K562 (cell line): ENCODE results near the gene RABEPK. TPM values are rescaled to one million over a fixed set of nuclear protein-coding genes. Genes with fewer than 3 reads are reported as not detected.

ENCODE experiments used
- ATAC-seq: fragments of 200-7000 bp; cut with Tn5 transposase; 3 replicates; pipeline ENCODE4 v1.9.1; 2020; ENCODE audit warnings: moderate library complexity
- BruUV-seq: library from RNA; stranded (reverse); fragments of 400-500 nt; replicated peaks from 2 replicates; lab custom pipeline; 2021; lab: Mats Ljungman, UMichigan
- CTCF ChIA-PET: fragments of 300-600 bp; formaldehyde crosslinking; extraction: SDS; loops from one replicate; lab custom pipeline; 2021; ENCODE audit warnings: low intra/inter-chr PET ratio; lab: Yijun Ruan, JAX
- POLR2A ChIA-PET: fragments of 300-600, 350-650 bp; sonication (Branson Sonifier 250); formaldehyde crosslinking; extraction: SDS; loops from one replicate; lab custom pipeline; 2021; ENCODE audit warnings: antibody characterized with exemption, inconsistent platforms; lab: Yijun Ruan, JAX
- DNase-seq, 4 experiments: peaks; one replicate each; pipeline versions ENCODE4 v3.0.0 to v3.0.0-alpha.2; 2011 to 2018; ENCODE audit warnings: low spot score in 3 of 4, mixed read lengths in 3 of 4; ENCODE audit errors: extremely low read depth in 1 of 4
- FAIRE-seq: peaks from 2 replicates; lab custom pipeline; 2011; peaks lifted over from hg19 to GRCh38; lab: Jason Lieb, UNC
- H2AFZ ChIP-seq: 2 replicates; pipeline ENCODE4 v1.6.0; 2011; ENCODE audit warnings: low read depth, low read length, control low read depth, inconsistent platforms
- H3K27ac ChIP-seq: fragments of 200-600 bp; 3 replicates; pipeline ENCODE4 v1.8.0; 2011; ENCODE audit warnings: low read depth, mild to moderate bottlenecking, control low read depth, inconsistent platforms, low read length, moderate library complexity, mixed read lengths; ENCODE audit errors: extremely low read depth
- H3K27me3 ChIP-seq, 2 experiments: fragments of 300-600 bp in 1 of 2; 2 replicates in 1 of 2; 3 replicates in 1 of 2; pipeline versions ENCODE4 v1.6.0 to v1.8.0; 2011; ENCODE audit warnings: inconsistent platforms in 2 of 2, low read length in 2 of 2, mild to moderate bottlenecking in 1 of 2, mixed read lengths in 1 of 2, moderate library complexity in 1 of 2; ENCODE audit not compliant: control insufficient read depth in 2 of 2, insufficient read depth in 2 of 2
- H3K36me3 ChIP-seq: fragments of 300-600 bp; 3 replicates; pipeline ENCODE4 v1.8.0; 2011; ENCODE audit warnings: mild to moderate bottlenecking, low read length, inconsistent platforms; ENCODE audit not compliant: control insufficient read depth, insufficient read depth
- H3K4me1 ChIP-seq, 2 experiments: fragments of 200-600 bp in 1 of 2; replicated peaks in 1 of 2; 2 replicates in 1 of 2; 3 replicates in 1 of 2; pipeline versions ENCODE4 v1.5.1 to v1.8.0; 2011; ENCODE audit warnings: inconsistent platforms in 2 of 2, low read length in 2 of 2, mild to moderate bottlenecking in 1 of 2, mixed read lengths in 1 of 2, moderate library complexity in 1 of 2; ENCODE audit not compliant: control insufficient read depth in 2 of 2, insufficient read depth in 2 of 2
- H3K4me2 ChIP-seq: 2 replicates; pipeline ENCODE4 v1.6.1; 2011; ENCODE audit warnings: low read length, control low read depth, inconsistent platforms, mixed read lengths; ENCODE audit not compliant: insufficient read depth
- H3K4me3 ChIP-seq: fragments of 200-600 bp; sonication (generic), shearing (Covaris generic); 2 replicates; pipeline ENCODE4 v1.5.1; 2016; ENCODE audit warnings: control low read depth, inconsistent platforms
- H3K79me2 ChIP-seq: fragments of 200-600 bp; 3 replicates; pipeline ENCODE4 v1.8.0; 2011; ENCODE audit warnings: low read length, inconsistent platforms; ENCODE audit not compliant: control insufficient read depth, insufficient read depth
- H3K9ac ChIP-seq, 2 experiments: 2 replicates each; pipeline versions ENCODE4 v1.6.0 to v1.6.1; 2011; ENCODE audit warnings: low read depth in 2 of 2, low read length in 2 of 2, control low read depth in 1 of 2, inconsistent platforms in 1 of 2, mild to moderate bottlenecking in 1 of 2, mixed read lengths in 1 of 2; ENCODE audit not compliant: insufficient read depth in 1 of 2
- H3K9me1 ChIP-seq: one replicate; pipeline ENCODE4 v1.6.0; 2011; ENCODE audit warnings: inconsistent platforms, mild to moderate bottlenecking, low read length, moderate library complexity; ENCODE audit not compliant: control insufficient read depth, insufficient read depth
- H3K9me3 ChIP-seq: replicated peaks from 2 replicates; pipeline ENCODE4 v1.5.1; 2011; ENCODE audit warnings: low read depth, low read length, inconsistent platforms; ENCODE audit not compliant: control insufficient read depth, insufficient read depth
- H4K20me1 ChIP-seq: replicated peaks from 2 replicates; pipeline ENCODE4 v1.6.1; 2011; ENCODE audit warnings: low read length, inconsistent platforms, mixed read lengths; ENCODE audit not compliant: control insufficient read depth, insufficient read depth
- NFXL1 ChIP-seq: fragments of 450-650 bp; formaldehyde crosslinking; IDR thresholded peaks from 2 replicates; pipeline ENCODE4 v1.4.0; 2021; ENCODE audit warnings: mild to moderate bottlenecking
- SIN3A ChIP-seq, 2 experiments: fragments of 150-350 bp in 1 of 2; IDR thresholded peaks; 2 replicates each; pipeline ENCODE4 v1.6.1; 2011 to 2016; ENCODE audit warnings: borderline replicate concordance in 2 of 2, low read depth in 2 of 2, low read length in 2 of 2, mild to moderate bottlenecking in 2 of 2, moderate library complexity in 2 of 2; ENCODE audit not compliant: control insufficient read depth in 1 of 2
- SMAD1 ChIP-seq: fragments of 150-350 bp; IDR thresholded peaks from 2 replicates; pipeline ENCODE4 v1.6.1; 2014; ENCODE audit warnings: low read length, low read depth; ENCODE audit not compliant: partially characterized antibody
- TEAD4 ChIP-seq, 2 experiments: sonication (generic) in 1 of 2; formaldehyde crosslinking in 1 of 2; IDR thresholded peaks; 2 replicates each; pipeline versions ENCODE4 v1.6.1 to v1.8.0; 2012 to 2022; ENCODE audit warnings: borderline replicate concordance in 1 of 2, inconsistent platforms in 1 of 2, low read length in 1 of 2, mild to moderate bottlenecking in 1 of 2, missing genetic modification reagents in 1 of 2
- ZBED1 ChIP-seq: IDR thresholded peaks from 2 replicates; pipeline ENCODE4 v1.6.1; 2014
- WGBS: fragments of 100-300 bp; shearing (Covaris generic); methylation state at CpG from one replicate; pipeline ENCODE4 v1.1.6; 2016; ENCODE audit warnings: low coverage, mixed read lengths; ENCODE audit not compliant: insufficient coverage; ENCODE audit errors: missing lambda C conversion rate; 5-methylcytosine and 5-hydroxymethylcytosine counted together
- in situ Hi-C: fragments of 300-500 bp; cut with MboI; formaldehyde crosslinking; loops from 4 replicates; pipeline ENCODE4 v1.15.0; 2018; ENCODE audit warnings: inconsistent platforms, mixed read lengths
- intact Hi-C: fragments of 100-400 bp; cut with micrococcal nuclease; formaldehyde crosslinking; loops from 2 replicates; pipeline ENCODE4 v1.14.2; 2022
- polyA plus RNA-seq, 8 experiments: library from polyadenylated mRNA; depleted of rRNA in 4 of 8; stranded (reverse) in 5 of 8; unstranded in 3 of 8; fragments of >200 nt; fragmentation: Nextera tagmentation in 2 of 8; fragmentation: Illumina TruSeq in 1 of 8; extraction: Ambion mirVana in 2 of 8; extraction: Trizol in 1 of 8; gene quantifications; 2 replicates each; pipeline versions ENCODE4 v1.2.1 to v1.2.3, GENCODE V29; 2011 to 2014; ENCODE audit warnings: inconsistent platforms in 1 of 8, missing spikeins in 1 of 8
- total RNA-seq, 7 experiments: library from RNA; depleted of rRNA in 6 of 7; stranded (reverse); fragments of >200 nt in 6 of 7; fragmentation: Illumina TruSeq in 2 of 7; extraction: Trizol in 2 of 7; gene quantifications; 2 replicates each; pipeline versions ENCODE4 v1.2.1 to v1.2.3, GENCODE V29; 2011 to 2021; ENCODE audit warnings: low replicate concordance in 1 of 7
- TF ChIP-seq, protein P1 (sequence below): fragments of 450-650 bp; formaldehyde crosslinking; conservative IDR thresholded peaks from 2 replicates; pipeline ENCODE4 v1.4.0; 2022; ENCODE audit warnings: mild to moderate bottlenecking, missing genetic modification characterization
- TF ChIP-seq, protein P2 (sequence below): fragments of 450-650 bp; IDR thresholded peaks from one replicate; pipeline ENCODE4 v1.6.1; 2018; ENCODE audit warnings: mild to moderate bottlenecking, moderate library complexity; ENCODE audit not compliant: partially characterized antibody
- TF ChIP-seq, protein P3 (sequence below): fragments of 450-650 bp; IDR thresholded peaks from 2 replicates; pipeline ENCODE4 v1.6.1; 2016; ENCODE audit warnings: low read depth

The RABEPK gene
- total and polyA plus RNA-seq, 9 of the 15 experiments (the other 6 are each of a cell fraction or from before 2014, with no cell fraction given), result 38.3 to 113 (median 52.8) TPM

DNA sequence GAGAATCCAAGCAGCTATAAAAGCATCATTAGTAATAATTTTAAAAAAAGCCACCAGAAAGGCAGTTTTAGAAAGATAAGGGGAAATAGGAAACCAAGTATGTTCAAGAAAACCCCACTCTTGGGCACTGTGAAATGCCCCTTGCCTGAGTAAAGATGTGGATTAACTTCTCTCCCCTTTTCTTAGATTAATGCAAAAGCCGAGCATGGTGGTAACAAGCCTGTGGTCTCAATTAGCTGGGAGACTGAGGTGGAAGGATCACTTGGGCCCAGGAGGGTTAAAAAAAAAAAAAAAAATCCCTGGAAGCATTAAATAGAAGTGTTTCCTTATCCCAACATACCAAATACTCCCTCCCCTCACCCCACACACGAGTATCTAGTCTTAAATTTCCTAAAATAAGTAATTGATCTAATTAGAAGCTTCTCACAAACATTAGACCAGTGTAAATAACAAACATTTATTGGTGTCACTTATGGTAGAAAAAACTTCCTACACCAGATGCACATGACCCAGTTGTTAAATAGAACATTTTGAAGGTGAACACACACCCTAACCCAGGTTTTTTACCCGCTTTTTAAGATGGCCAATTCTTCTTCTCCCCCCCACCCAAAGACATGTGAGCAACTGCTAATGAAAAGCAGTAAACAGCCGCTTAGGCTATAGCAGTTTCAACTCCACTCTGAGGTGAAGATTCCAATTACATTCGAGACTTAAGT is 35.6 kb downstream of the RABEPK start:
- no peaks in the 10 kb centered on the region; a peak in 1 of 5 replicates for H3K27me3 ChIP-seq
- H3K4me1 ChIP-seq, result peaks cover 8 to 15% of the 10 kb centered on the region in 2 experiments; a peak in 3 of 5 replicates
- H3K36me3 ChIP-seq, result peaks cover 80% of the 10 kb centered on the region
- H3K9me3 ChIP-seq, result no peaks in the 10 kb centered on the region
- intact Hi-C loops, result no loop called here
- ChIA-PET POLR2A (interaction anchor here (0.6 to 6.2 kb wide), 16 partner anchors 10 to 136 kb away, joined by 3 to 75 read pairs (median 4); partner anchors contain the start of gene GAPVD1), CTCF (no interaction called here)
- no peak for DNase-seq
- in situ Hi-C loops, result no loop called here
- H3K27ac ChIP-seq, result no peak overlapping the region; the same call in 2 of the 3 replicates
- no peak overlapping the region for H3K9ac ChIP-seq
- ATAC-seq, result peak; percentile 0
- no peaks in the 10 kb centered on the region for H3K9me1 ChIP-seq
- peaks cover 63% of the 10 kb centered on the region for H4K20me1 ChIP-seq
- H2AFZ ChIP-seq, result no peak overlapping the region
- no TSS peak for BruUV-seq
- H3K4me3 ChIP-seq, result peak overlapping the region; percentile 92; the same call in 1 of the 2 replicates
- no peak for FAIRE-seq
- peak overlapping the region; percentile 97 for H3K4me2 ChIP-seq
- 47% methylated on average over 5 of the region's 5 CpGs for WGBS
- peaks cover 57% of the 10 kb centered on the region for H3K79me2 ChIP-seq
- TF ChIP-seq, protein P1, sequence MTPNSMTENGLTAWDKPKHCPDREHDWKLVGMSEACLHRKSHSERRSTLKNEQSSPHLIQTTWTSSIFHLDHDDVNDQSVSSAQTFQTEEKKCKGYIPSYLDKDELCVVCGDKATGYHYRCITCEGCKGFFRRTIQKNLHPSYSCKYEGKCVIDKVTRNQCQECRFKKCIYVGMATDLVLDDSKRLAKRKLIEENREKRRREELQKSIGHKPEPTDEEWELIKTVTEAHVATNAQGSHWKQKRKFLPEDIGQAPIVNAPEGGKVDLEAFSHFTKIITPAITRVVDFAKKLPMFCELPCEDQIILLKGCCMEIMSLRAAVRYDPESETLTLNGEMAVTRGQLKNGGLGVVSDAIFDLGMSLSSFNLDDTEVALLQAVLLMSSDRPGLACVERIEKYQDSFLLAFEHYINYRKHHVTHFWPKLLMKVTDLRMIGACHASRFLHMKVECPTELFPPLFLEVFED, result 0 out of 2 replicates have a peak, but pooled peaks have one; percentile 9
- TF ChIP-seq, protein P2, sequence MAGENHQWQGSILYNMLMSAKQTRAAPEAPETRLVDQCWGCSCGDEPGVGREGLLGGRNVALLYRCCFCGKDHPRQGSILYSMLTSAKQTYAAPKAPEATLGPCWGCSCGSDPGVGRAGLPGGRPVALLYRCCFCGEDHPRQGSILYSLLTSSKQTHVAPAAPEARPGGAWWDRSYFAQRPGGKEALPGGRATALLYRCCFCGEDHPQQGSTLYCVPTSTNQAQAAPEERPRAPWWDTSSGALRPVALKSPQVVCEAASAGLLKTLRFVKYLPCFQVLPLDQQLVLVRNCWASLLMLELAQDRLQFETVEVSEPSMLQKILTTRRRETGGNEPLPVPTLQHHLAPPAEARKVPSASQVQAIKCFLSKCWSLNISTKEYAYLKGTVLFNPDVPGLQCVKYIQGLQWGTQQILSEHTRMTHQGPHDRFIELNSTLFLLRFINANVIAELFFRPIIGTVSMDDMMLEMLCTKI, result no peak
- TF ChIP-seq NFXL1 (CRISPR knock-in tag) (0 out of 2 replicates have a peak, but pooled peaks have one; percentile 7), ZBED1 (peak; percentile 96; the same call in 1 of the 2 replicates), TEAD4 (IDR thresholded peaks at IDR 0.05; ENCODE audit: low read length) (peak; percentile 13; the same call in 1 of the 2 replicates), TEAD4 (CRISPR knock-in tag; IDR thresholded peaks at IDR 0.05; ENCODE audit: borderline replicate concordance) (no peak), SIN3A (IDR thresholded peaks at IDR 0.05; ENCODE audit: borderline replicate concordance in 2 of 2, control insufficient read depth in 1 of 2, low read depth in 2 of 2, low read length in 2 of 2) (peak in 1 of 2 experiments; percentile 87; a peak in 1 of 4 replicates), SMAD1 (peak; percentile 51)
- TF ChIP-seq, protein P3, sequence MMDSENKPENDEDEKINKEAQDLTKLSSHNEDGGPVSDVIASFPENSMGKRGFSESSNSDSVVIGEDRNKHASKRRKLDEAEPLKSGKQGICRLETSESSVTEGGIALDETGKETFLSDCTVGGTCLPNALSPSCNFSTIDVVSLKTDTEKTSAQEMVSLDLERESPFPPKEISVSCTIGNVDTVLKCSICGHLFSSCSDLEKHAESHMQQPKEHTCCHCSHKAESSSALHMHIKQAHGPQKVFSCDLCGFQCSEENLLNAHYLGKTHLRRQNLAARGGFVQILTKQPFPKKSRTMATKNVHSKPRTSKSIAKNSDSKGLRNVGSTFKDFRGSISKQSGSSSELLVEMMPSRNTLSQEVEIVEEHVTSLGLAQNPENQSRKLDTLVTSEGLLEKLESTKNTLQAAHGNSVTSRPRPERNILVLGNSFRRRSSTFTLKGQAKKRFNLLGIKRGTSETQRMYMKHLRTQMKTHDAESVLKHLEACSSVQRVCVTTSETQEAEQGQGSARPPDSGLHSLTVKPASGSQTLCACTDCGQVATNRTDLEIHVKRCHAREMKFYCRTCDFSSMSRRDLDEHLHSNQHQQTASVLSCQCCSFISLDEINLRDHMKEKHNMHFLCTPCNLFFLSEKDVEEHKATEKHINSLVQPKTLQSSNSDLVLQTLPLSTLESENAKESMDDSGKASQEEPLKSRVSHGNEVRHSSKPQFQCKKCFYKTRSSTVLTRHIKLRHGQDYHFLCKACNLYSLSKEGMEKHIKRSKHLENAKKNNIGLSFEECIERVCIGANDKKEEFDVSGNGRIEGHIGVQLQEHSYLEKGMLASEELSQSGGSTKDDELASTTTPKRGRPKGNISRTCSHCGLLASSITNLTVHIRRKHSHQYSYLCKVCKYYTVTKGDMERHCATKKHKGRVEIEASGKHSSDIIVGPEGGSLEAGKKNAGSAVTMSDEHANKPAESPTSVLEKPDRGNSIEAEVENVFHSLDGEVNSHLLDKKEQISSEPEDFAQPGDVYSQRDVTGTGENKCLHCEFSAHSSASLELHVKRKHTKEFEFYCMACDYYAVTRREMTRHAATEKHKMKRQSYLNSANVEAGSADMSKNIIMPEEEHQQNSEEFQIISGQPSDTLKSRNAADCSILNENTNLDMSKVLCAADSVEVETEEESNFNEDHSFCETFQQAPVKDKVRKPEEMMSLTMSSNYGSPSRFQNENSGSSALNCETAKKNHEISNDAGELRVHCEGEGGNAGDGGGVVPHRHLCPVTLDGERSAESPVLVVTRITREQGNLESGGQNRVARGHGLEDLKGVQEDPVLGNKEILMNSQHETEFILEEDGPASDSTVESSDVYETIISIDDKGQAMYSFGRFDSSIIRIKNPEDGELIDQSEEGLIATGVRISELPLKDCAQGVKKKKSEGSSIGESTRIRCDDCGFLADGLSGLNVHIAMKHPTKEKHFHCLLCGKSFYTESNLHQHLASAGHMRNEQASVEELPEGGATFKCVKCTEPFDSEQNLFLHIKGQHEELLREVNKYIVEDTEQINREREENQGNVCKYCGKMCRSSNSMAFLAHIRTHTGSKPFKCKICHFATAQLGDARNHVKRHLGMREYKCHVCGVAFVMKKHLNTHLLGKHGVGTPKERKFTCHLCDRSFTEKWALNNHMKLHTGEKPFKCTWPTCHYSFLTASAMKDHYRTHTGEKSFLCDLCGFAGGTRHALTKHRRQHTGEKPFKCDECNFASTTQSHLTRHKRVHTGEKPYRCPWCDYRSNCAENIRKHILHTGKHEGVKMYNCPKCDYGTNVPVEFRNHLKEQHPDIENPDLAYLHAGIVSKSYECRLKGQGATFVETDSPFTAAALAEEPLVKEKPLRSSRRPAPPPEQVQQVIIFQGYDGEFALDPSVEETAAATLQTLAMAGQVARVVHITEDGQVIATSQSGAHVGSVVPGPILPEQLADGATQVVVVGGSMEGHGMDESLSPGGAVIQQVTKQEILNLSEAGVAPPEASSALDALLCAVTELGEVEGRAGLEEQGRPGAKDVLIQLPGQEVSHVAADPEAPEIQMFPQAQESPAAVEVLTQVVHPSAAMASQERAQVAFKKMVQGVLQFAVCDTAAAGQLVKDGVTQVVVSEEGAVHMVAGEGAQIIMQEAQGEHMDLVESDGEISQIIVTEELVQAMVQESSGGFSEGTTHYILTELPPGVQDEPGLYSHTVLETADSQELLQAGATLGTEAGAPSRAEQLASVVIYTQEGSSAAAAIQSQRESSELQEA, result no peak
